HepG2 (cell line): ENCODE data around the gene PRR22. TPM values are rescaled to one million over a fixed set of nuclear protein-coding genes. Genes with fewer than 3 reads are reported as not detected.

Experiments
- AHR ChIP-seq: IDR thresholded peaks from 2 replicates; pipeline ENCODE4 v1.6.1; 2018; ENCODE audit warnings: missing genetic modification reagents, missing compliant biosample characterization
- ARNT ChIP-seq: fragments of 450-650 bp; IDR thresholded peaks from 2 replicates; pipeline ENCODE4 v1.6.1; 2017
- GABPB1 ChIP-seq: IDR thresholded peaks from 2 replicates; pipeline ENCODE4 v1.6.1; 2016; ENCODE audit warnings: mild to moderate bottlenecking, missing genetic modification reagents, moderate library complexity, missing compliant biosample characterization
- HNRNPUL1 ChIP-seq: fragments of 200-400 bp; formaldehyde crosslinking; IDR thresholded peaks from 2 replicates; pipeline ENCODE4 v1.6.1; 2017; ENCODE audit warnings: low read depth, mild to moderate bottlenecking, low read length, moderate library complexity
- KAT7 ChIP-seq: IDR thresholded peaks from 2 replicates; pipeline ENCODE4 v1.6.1; 2018; ENCODE audit warnings: borderline replicate concordance, missing compliant biosample characterization
- MBD4 ChIP-seq: IDR thresholded peaks from 2 replicates; pipeline ENCODE4 v1.6.1; 2012; ENCODE audit warnings: low read length, inconsistent platforms, borderline replicate concordance
- MED1 ChIP-seq: sonication (generic); formaldehyde crosslinking; IDR thresholded peaks from 2 replicates; pipeline ENCODE4 v1.4.0; 2020; ENCODE audit warnings: missing genetic modification reagents
- MXI1 ChIP-seq: IDR thresholded peaks from 3 replicates; pipeline ENCODE4 v1.6.1; 2012; ENCODE audit warnings: low read depth, low read length, inconsistent platforms, borderline replicate concordance
- SIX1 ChIP-seq: sonication (generic); formaldehyde crosslinking; IDR thresholded peaks from 2 replicates; pipeline ENCODE4 v1.4.0; 2020; ENCODE audit warnings: missing genetic modification reagents, borderline replicate concordance
- SMYD3 ChIP-seq: sonication (generic); formaldehyde crosslinking; IDR thresholded peaks from 2 replicates; pipeline ENCODE4 v1.8.1; 2023; ENCODE audit warnings: mild to moderate bottlenecking, missing genetic modification reagents
- TCF12 ChIP-seq, 2 experiments: fragments of 450-650 bp in 1 of 2; sonication (generic) in 1 of 2; formaldehyde crosslinking in 1 of 2; IDR thresholded peaks; 2 replicates each; pipeline versions ENCODE4 v1.6.1 to v1.8.0; 2017 to 2022; ENCODE audit warnings: antibody characterized with exemption in 1 of 2, mild to moderate bottlenecking in 1 of 2, missing genetic modification reagents in 1 of 2, moderate library complexity in 1 of 2
- YEATS2 ChIP-seq: sonication (generic); formaldehyde crosslinking; IDR thresholded peaks from 2 replicates; pipeline ENCODE4 v1.4.0; 2020; ENCODE audit warnings: missing genetic modification reagents, borderline replicate concordance
- ZNF12 ChIP-seq: sonication (generic); formaldehyde crosslinking; IDR thresholded peaks from 2 replicates; pipeline ENCODE4 v1.5.0; 2020; ENCODE audit warnings: missing genetic modification reagents
- ZNF580 ChIP-seq: IDR thresholded peaks from 2 replicates; pipeline ENCODE4 v1.6.1; 2016; ENCODE audit warnings: low read depth, borderline replicate concordance
- ZNF674 ChIP-seq: sonication (generic); formaldehyde crosslinking; IDR thresholded peaks from 2 replicates; pipeline ENCODE4 v1.5.0; 2020; ENCODE audit warnings: low read depth, mild to moderate bottlenecking, missing genetic modification reagents
- ZNF788 ChIP-seq: sonication (generic); formaldehyde crosslinking; IDR thresholded peaks from 2 replicates; pipeline ENCODE4 v1.5.0; 2020; ENCODE audit warnings: mild to moderate bottlenecking, missing genetic modification reagents, borderline replicate concordance
- ZNF841 ChIP-seq: sonication (generic); formaldehyde crosslinking; IDR thresholded peaks from 2 replicates; pipeline ENCODE4 v1.8.1; 2023; ENCODE audit warnings: missing genetic modification reagents, borderline replicate concordance
- polyA plus RNA-seq, 8 experiments: library from polyadenylated mRNA; depleted of rRNA in 3 of 8; stranded (reverse) in 7 of 8; unstranded in 1 of 8; fragments of >200 nt; fragmentation: Illumina TruSeq in 4 of 8; extraction: Trizol in 4 of 8; gene quantifications; 2 replicates each; pipeline versions ENCODE4 v1.2.1 to v1.2.3, GENCODE V29; 2011 to 2016; ENCODE audit warnings: low read depth in 4 of 8, missing spikeins in 1 of 8, mixed read lengths in 1 of 8; ENCODE audit not compliant: insufficient read depth in 1 of 8
- total RNA-seq, 5 experiments: library from RNA; depleted of rRNA; stranded (reverse); fragments of >200 nt; fragmentation: Illumina TruSeq; extraction: Trizol; gene quantifications; 2 replicates each; pipeline ENCODE4 v1.2.3, GENCODE V29; 2016; ENCODE audit warnings: low read depth in 1 of 5
- TF ChIP-seq, protein P1 (sequence below): sonication (generic); formaldehyde crosslinking; IDR thresholded peaks from 2 replicates; pipeline ENCODE4 v1.9.0; 2021; ENCODE audit warnings: missing genetic modification reagents, mild to moderate bottlenecking, borderline replicate concordance
- TF ChIP-seq, protein P2 (sequence below): sonication (generic); formaldehyde crosslinking; IDR thresholded peaks from 2 replicates; pipeline ENCODE4; 2020; ENCODE audit warnings: missing genetic modification reagents, mild to moderate bottlenecking, borderline replicate concordance

The PRR22 gene
- total and polyA plus RNA-seq, 2 of the 13 experiments (the other 11 are each of a cell fraction or from before 2014, with no cell fraction given), result 0.84 to 2.3 TPM

DNA sequence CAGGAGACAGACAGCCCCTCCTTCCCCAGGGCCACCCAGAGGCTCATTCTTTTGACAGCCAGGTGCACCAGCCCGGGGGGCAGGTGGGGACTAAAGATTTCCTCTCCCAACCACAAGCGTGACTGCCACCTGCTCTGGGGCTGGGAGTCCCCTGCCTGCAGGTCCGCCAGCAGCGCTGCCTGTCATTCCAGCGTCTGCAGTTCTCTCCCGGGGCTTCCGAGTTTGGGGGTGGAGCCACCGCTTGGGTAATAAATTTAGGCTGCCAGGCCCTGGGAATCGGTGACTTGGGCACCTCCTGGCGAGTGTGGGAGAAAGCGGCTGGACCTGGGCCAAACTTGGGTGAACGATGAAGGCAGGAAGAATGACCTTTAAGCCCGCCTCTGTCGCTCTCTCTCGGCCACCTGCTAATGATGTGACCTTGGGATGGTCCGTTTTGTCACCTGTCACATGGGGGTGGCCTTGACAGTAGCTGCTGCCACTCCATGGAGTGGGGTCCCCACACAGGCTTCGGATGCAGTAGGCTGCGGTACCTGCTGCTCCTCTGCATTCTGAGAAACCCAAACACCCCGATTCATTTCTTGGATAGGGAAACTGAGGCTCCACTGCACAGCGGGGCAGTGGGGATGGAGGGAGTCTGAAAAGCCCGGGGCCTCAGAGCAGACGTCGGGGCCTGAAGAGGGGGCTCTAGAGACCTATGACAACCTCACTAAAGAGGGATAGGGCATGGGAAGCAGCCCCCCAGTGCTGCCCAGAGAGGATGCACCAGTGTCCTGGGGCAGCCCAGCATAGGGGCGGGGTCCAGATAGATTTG, 42.2 kb upstream of the PRR22 start (continued):
- TF ChIP-seq, protein P1, sequence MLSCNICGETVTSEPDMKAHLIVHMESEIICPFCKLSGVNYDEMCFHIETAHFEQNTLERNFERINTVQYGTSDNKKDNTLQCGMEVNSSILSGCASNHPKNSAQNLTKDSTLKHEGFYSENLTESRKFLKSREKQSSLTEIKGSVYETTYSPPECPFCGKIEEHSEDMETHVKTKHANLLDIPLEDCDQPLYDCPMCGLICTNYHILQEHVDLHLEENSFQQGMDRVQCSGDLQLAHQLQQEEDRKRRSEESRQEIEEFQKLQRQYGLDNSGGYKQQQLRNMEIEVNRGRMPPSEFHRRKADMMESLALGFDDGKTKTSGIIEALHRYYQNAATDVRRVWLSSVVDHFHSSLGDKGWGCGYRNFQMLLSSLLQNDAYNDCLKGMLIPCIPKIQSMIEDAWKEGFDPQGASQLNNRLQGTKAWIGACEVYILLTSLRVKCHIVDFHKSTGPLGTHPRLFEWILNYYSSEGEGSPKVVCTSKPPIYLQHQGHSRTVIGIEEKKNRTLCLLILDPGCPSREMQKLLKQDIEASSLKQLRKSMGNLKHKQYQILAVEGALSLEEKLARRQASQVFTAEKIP (CRISPR knock-in tag), result no peak
- TF ChIP-seq HNRNPUL1 (no peak), YEATS2 (CRISPR knock-in tag) (no peak), ZNF841 (CRISPR knock-in tag) (no peak), ZNF674 (no peak), SIX1 (CRISPR knock-in tag) (no peak; the same call in 1 of the 2 replicates), TCF12 (IDR thresholded peaks at IDR 0.05) (no peak), TCF12 (CRISPR knock-in tag; IDR thresholded peaks at IDR 0.05) (no peak), ZNF580 (CRISPR knock-in tag) (no peak), ZNF12 (CRISPR knock-in tag) (no peak; the same call in 1 of the 2 replicates), ARNT (no peak), SMYD3 (CRISPR knock-in tag) (0 out of 2 replicates have a peak, but pooled peaks have one; percentile 39), AHR (CRISPR knock-in tag) (no peak), GABPB1 (CRISPR knock-in tag) (peak; percentile 17; the same call in 1 of the 2 replicates), KAT7 (no peak), ZNF788 (CRISPR knock-in tag) (peak; percentile 71; the same call in 1 of the 2 replicates), MXI1 (peak; percentile 71; the same call in 1 of the 3 replicates), MBD4 (no peak), MED1 (peak; percentile 89)
- TF ChIP-seq, protein P2, sequence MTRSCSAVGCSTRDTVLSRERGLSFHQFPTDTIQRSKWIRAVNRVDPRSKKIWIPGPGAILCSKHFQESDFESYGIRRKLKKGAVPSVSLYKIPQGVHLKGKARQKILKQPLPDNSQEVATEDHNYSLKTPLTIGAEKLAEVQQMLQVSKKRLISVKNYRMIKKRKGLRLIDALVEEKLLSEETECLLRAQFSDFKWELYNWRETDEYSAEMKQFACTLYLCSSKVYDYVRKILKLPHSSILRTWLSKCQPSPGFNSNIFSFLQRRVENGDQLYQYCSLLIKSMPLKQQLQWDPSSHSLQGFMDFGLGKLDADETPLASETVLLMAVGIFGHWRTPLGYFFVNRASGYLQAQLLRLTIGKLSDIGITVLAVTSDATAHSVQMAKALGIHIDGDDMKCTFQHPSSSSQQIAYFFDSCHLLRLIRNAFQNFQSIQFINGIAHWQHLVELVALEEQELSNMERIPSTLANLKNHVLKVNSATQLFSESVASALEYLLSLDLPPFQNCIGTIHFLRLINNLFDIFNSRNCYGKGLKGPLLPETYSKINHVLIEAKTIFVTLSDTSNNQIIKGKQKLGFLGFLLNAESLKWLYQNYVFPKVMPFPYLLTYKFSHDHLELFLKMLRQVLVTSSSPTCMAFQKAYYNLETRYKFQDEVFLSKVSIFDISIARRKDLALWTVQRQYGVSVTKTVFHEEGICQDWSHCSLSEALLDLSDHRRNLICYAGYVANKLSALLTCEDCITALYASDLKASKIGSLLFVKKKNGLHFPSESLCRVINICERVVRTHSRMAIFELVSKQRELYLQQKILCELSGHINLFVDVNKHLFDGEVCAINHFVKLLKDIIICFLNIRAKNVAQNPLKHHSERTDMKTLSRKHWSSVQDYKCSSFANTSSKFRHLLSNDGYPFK (CRISPR knock-in tag), result peak; percentile 33
